HG02973 (cell line): Measurements from ENCODE around the gene RDH8.
"Not testable (repeated sequence)": the region's sequence is repeated elsewhere in the genome, so short reads cannot be mapped to it uniquely, and the experiment has no call there.

Experiments used
- ATAC-seq: cut with Tn5 transposase; IDR thresholded peaks from one replicate; pipeline ENCODE4 v1.9.1; 2021; ENCODE audit warnings: moderate library complexity; ENCODE audit not compliant: unreplicated experiment

The RDH8 gene

GRCh38 chr19:10005632-10006334 lies 7.5 kb upstream of the RDH8 start:
- ATAC-seq, result no peak

GRCh38 chr19:10006335-10006708 lies 7.0 kb upstream of the RDH8 start:
- ATAC-seq, result no peak

GRCh38 chr19:10006752-10007323 lies 6.4 kb upstream of the RDH8 start:
- no peak for ATAC-seq

- ATAC-seq, result no peak
Measured at GRCh38 chr19:10007371-10008183, 5.7 kb upstream of the RDH8 start.

GRCh38 chr19:10008184-10008765 lies 5.0 kb upstream of the RDH8 start:
- ATAC-seq, result no peak

- ATAC-seq, result no peak
Measured at GRCh38 chr19:10009714-10010224, 3.5 kb upstream of the RDH8 start.

GRCh38 chr19:10010247-10010691 lies 3.0 kb upstream of the RDH8 start, which contains the start of gene COL5A3:
COL5A3 (minus strand) TSS chr19:10010504; CDS start chr19:10010385, 119 bp downstream.
- no peak for ATAC-seq

- no peak for ATAC-seq
Measured at GRCh38 chr19:10010939-10011338, 2.3 kb upstream of the RDH8 start.

- no peak for ATAC-seq
Measured at GRCh38 chr19:10011974-10012373, 1.3 kb upstream of the RDH8 start.

GRCh38 chr19:10013834-10014618 lies 743 bp downstream of the RDH8 start:
- no peak for ATAC-seq

GRCh38 chr19:10018263-10018662 lies 5.0 kb downstream of the RDH8 start:
- no peak for ATAC-seq

GRCh38 chr19:10018786-10019185 lies 5.5 kb downstream of the RDH8 start:
- ATAC-seq, result no peak

GRCh38 chr19:10019246-10019645 lies 6.0 kb downstream of the RDH8 start:
- ATAC-seq, result no peak

GRCh38 chr19:10020851-10021250 lies 7.6 kb downstream of the RDH8 start:
- ATAC-seq, result no peak

- ATAC-seq, result no peak
Measured at GRCh38 chr19:10021446-10021845, 8.2 kb downstream of the RDH8 start.

- ATAC-seq, result no peak
Measured at GRCh38 chr19:10021863-10022262, 8.6 kb downstream of the RDH8 start.

- ATAC-seq, result not testable (repeated sequence)
Measured at GRCh38 chr19:10023096-10023495, 9.8 kb downstream of the RDH8 start.

- ATAC-seq, result no peak
Measured at GRCh38 chr19:10026744-10027143, 13.5 kb downstream of the RDH8 start.

GRCh38 chr19:10027158-10027997 lies 14.1 kb downstream of the RDH8 start:
- no peak for ATAC-seq

- no peak for ATAC-seq
Measured at GRCh38 chr19:10033614-10034013, 20.3 kb downstream of the RDH8 start.
